ENCODE data around the gene PSMB11.

Gene PSMB11

DNA sequence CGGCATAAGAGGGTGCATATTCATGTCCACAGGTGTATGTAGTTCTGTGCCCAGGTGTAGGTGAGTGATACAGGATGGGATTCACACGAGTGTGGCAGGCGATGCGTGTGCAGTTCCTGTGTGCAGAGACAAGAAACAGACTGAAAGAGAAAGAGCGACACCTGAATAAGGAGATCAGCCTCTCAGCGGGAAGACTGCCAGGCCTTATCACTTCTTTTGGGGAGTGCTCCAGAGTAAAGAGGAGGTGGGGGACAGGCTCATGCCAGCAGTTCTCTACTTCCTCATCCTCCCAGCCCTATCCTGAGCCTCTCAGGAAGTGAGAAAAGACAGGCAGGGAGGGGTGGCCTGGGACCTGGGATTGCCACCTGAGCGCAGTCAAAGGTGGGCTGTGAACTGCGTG, 2.8 kb downstream of the PSMB11 start:
- no peak for DNase-seq

DNA sequence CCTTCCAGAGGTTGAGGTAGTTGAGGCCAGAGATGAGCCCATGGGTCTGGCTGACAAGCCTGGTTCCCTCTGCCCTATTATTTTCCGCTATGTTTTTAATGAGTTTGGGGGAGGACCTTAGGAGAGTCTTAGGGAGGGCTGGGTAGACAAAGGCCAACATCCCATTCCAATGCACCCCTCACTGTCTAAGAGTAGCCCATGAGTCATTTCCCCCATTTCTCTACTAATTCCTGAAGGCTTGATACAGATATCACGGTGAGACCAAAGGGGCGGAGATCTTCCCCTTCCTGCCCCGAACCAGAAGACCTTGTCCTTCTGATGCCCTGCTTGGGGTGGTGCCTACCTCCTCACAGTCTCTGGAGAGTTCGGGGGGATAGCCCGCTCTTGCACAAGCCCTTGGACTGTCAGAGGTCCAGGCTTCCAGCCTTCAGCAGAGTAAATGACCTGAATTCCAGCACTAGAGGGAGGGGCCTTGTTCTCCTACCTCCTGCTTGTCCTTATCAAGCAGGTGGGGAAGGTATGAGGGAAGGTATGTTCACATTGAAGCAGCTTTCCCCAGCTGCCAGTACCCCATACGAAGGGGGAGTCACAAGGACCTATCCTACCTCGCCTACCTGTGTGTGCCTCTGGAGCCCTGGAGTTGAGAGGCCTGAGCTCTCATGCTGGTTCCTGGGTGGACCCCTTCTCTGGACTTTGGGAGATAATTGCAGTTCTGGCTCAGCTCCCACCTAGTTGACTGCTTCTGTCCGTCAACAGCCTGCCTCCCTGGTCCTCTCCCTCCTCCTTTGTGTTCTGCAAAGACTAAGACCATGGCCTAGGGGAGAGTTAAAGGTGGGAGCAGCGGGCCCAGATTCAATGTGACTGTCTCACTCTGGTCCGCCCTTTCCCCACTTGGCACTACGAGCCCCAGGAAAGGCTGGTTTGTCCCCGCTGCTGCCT, 3.7 kb downstream of the PSMB11 start:
- DNase-seq: no peak

DNA sequence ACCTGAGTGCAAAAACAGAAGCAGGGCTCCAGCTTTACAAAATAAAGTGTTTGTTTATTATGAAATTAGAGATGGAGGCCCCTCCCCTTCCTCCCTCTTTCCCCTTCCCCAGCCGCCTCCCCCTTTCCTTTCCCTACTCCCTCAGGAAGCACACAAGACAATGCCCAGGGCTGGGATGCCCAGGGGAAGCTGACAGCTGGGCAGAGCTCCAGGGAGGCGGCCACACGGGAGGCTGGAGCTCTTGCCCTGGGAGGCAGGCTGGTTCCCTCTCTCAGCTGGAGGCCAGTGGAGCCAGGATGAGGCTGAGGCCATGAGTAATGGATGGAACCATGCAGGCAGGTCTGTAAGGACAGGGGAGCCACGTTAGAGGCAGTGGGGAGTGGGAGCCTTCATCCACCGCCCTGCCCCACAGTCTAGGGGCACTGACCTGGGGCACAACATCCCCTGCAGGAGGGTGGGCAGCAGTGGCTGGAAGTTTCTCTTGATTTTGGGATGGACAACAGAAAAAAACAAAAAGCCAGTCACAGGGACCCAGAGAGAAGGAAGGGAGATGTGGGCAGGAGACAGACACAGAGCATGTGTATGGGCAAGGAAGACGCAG, 5.1 kb downstream of the PSMB11 start:
- no peak for DNase-seq

DNA sequence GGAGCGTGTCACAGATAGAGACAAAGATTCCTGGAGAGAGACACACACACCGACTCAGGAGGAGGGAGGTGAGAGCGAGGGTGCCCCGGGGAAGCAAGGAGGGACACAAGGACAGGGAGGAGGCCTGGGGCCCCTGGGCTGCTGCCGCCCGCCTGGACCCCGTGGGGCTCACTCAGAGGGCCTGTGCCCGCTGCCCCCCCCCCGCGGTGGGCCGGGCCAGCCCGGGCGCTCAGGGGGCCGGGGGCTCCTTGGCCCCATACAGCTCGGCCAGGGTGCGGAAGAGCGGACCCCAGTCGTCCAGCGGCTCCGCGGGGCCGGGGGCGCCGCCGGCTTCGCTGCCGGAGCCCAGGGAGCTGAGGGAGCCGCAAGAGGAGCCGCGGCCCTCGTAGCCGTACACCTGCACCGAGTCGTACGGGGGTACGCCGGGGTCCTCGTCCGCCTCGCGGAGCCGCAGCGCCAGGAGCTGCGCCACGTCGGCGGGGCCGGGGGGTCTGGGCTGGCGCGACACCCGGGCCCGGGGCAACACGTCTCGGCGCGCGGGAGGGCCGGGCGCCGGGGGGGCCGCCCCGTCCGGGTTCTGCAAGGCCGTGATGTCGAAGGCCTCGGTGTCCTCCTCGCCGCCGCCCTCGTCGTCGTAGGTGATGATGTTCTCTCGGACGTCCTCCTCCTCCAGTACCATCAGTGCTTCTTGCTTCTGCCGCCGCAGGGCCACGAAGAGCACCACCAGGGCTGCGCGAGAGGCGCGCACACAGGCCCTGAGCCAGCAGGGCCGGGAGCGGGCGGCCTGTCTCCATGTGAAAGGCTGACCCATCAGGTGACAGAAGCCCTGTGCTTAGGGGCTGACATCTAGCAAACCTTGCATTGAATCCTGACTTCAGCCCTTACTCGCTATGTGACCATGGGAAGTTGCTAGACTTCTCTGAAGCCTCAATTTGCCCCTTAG, 6.0 kb downstream of the PSMB11 start:
- DNase-seq: no peak

DNA sequence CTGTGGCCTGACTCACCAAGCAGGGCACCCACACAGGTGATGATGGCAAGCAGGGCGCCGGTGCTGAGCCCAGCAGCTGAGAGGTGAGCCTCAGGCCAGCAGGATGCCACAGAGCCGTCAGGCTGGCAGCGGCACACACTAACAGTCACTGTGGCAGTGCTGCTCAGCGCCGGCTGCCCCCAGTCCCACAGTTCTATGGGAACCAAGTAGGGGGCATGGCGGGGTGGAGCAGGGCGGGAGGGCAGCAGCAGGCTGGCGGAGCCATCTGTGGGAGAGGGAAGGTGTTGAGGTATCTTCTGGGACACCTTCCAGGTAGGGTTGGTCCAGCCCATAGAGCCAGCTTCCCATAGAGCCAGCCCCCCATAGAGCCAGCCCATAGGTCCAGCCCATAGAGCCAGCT, 7.0 kb downstream of the PSMB11 start:
- DNase-seq: no peak

DNA sequence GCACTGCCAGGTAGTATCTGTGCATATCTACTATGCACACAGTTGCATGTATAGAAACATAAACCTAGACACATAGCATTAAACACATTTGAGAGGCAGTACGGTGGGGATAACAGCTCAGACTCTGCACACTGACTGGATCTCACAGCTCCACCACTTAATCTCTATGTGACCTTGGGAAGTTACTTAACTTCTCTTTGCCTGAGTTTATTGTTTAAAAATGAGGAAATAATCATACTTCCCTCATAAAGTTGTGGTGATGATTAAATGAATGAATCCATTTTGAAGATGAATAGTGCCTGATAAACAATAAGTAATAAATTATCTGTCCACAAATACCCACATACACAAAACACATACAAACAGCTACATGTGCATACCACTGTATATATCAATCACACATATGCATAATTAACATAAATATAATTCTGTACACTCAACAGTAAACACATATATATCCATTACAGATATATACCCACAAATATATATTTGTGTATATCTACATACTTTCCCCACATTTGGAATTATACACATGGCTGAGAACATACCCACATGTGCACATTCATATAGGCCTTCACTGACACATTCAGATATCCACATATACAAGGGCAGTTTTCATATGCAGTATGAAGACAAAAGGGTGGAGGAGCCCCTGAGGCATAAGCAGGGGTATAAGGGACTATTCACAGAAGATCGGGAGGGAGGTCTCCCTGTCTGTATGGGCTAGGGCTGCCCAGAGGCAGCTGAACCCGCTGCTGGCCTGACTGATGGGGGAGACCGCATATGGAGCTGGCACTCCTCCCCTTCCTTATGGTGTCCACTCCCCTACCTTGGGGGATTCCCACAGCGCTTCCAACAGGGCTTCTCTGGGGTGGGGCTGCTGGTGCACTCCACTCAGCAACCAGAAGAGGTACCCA, 9.4 kb downstream of the PSMB11 start:
- DNase-seq: no peak

DNA sequence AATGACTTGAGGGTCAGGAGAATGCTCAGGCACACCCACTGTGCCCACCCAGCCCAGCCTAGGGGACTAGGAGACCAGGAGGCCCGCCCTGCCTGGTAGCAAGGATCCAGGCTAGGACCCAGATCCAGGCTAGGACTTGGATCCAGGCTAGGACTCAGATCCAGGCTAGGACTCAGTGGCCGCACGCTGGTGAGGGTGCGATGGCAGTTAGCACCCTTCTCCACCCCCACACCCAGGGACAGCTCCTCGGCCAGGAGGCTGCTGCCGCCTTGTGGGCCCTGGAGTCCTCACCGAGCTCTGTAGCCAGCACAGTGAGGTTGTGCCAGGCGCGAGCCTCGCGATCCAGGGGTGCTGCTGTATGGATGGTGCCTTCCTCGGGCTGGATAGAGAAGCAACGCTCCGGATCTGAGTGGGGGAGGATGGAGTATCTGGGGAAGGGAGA, 10.2 kb downstream of the PSMB11 start:
- no peak for DNase-seq

DNA sequence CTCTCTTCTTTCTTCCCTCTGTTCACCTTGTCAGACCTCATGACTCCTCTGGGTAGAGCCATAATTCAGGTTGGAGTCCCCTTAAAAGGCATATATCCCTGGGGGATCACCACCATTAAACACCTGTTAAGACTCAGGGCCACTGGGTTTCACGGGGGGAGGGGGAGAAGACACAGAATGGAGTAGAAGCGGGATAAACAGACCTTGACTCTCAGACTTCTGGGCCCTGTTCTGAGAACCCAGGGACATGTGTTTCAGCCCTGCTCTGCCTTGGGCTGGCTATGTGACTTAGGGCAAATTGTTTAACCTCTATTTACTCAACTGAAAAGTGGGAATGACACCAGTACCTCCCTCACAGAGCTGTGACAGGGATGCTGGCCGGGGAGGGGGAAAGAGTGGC, 10.7 kb downstream of the PSMB11 start:
- DNase-seq: no peak

DNA sequence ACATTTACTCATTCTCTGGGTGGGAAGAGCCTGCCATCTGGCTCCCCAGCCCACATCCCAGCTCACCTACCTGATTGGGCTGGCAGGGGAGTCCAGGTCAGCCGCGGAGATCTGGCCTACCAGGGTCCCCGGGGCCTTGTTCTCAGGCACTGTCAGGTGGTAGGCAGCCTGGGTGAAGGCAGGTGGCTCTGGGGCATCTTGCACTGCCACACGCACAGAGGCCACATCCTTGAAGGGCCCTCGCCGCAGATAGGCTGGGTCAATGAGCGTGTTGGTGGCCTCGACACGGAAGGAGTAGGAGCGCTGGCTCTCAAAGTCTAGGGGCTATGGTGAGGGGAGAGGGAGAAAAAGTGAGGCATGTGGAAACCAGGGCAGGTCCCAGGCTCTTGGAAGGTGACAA, 11.4 kb downstream of the PSMB11 start:
- DNase-seq: no peak

DNA sequence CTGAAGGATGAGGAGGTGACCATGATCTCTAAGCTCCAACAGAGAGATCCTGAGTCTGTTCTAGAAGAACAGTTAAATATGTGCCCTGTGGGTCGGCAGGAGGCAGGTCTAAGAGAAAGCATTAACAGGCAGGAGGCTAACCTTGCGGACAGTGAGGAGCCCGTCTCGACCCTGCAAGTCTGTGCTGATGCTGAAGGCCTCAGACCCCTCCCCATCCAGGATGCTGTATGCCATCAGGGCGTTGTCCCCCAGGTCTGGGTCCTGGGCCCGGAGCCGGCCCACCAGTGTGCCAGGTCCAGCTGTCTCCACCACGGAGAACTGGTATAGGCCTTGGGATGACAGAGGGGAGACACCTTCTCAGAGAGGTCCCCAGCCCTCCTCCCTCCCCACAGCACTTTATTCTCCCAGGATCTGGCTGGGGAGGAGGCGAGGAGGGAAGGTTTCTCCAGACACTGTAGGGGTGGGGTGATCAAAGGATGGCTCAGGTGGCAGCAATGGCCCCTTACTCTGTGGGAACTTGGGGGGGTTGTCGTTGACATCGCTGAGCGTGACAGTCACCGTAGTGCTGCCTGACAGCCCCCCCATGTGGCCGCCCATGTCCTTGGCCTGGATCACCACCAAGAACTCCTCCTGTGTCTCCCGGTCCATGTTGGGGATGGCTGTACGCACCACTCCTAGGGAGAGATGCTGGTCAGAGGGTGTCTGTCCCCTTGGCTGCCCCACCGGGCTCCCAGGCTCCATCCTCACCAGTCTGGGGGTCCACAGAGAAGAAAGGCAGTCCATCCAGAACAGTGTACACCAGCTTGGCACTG, 12.2 kb downstream of the PSMB11 start:
- DNase-seq: no peak

DNA sequence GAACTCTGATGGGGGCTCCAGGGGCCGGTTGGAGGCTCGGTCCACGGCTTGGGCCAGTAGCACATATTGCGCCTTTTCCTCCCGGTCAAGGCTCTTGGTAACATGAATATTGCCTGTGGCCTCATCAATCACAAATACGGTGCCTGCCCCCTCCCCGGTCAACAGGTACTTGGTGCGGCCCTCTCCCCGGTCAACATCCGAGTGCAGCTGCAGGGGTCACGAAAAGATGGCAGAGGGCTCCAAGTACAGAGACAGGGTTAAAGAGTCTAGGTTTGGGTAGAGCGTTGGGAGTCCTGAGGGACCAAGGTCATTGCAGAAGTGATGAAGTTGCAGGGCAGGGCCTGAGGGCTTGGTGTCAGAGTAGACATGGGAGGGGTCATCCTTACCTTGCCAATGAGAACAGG, 13.1 kb downstream of the PSMB11 start:
- DNase-seq: no peak

DNA sequence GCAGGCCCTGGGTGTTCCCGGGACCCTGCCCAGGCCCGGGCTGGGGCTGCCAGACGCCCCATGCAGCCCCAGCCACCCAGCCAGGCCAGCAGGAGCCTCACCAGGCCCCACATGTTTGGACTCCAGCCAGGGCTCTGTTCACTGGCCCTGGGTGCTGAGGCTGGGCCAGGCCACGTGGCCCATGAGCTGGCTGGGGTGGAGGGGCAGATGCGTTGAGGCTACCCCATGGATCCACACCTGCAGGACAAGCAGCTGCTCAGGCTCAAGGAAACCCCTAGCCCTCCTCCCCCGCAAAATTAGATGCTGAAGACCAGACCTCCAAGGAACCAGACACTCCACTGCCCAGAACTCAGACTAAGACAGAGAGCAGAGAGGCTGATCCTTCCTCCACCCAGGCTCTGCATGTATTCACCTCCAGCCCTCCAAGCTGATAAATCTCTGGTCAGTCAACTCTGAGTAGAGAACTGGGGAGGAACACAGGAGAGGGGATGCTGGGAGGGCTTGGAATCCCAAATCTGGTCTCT, 13.7 kb downstream of the PSMB11 start:
- no peak for DNase-seq

DNA sequence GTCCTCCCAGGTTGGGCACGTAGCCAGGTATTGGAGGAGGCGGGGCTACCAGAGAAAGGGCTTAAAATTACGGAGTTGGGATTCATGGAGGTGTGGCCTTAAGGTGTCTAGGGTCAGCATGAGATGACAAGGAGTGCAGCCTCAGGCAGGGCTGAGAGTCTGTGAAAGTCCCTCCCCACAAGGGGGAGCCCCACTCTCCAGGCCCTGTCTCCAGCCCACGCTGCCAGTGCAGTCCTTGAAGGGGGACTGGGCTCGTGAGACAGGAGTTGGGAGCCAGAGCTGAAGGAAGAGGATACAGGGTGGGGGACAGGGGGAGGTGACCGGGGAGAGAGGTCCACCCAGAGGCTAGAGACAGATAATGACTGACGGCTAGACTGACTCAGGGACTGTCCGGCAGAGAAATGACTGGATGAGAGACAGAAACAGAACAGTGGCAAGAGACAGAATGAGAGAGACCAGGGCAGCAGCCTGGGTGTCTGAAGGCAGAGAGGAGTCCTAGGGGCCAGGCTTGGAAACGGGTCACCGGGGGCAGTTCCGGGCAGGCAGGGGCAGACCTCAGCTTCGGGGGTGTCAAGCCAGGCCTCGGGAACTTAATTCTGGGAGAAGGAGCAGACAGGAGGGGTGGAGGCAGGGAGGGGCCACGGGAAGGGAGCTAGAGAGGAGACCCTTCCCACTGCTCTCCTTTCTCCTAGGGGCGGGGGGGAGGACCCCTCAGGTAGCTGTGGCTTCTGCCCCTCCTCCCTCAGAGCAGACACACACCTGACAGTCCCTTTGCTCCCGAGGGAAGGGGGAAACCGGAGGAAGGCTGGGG, 14.3 kb downstream of the PSMB11 start:
- no peak for DNase-seq

DNA sequence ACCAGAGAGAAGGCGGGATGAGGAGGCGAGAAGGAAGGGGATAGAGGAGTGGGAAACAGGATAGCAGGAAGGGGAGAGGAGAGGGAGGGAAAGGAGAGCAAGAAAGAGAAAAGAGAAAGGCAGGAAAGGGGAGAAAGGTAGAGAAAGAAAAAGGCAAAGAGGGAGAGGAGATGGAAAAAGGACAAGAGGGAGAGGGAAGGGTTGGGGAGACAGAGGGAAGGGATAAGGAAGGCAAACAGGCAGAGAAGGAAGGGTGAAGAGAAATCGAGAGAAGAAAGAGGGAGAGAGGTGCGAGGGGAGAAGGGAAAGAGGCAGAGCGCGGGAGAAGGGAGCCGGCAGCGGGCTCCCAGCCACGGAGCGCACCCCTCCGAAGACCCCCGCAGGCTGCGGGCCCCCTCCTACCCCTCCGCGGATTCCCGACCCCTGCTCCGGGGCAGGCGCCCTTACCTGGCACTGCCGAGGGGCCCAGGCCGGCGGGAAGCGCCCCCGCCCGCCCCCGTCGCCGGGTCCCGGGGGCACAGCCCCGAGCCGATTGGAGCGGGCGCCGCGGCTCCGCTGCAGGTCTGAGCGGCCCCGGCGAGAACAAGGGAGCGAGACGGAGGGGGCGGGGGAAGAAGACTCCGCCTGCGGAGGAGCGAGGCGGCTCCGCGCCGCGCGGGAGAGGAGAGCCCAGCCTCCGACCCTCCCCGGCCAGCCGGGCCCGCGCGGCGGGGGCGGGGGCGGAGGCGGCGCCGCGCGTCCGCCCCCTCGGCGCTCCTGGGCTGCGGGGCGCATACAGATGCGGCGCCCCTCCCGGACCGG, 15.1 kb downstream of the PSMB11 start, which contains the start of gene CDH24:
Gene CDH24 (minus strand): TSS at position 565 of the 801 bp plus-strand sequence. CDS start 1,787 bp downstream, outside the sequence.
- DNase-seq: no peak

DNA sequence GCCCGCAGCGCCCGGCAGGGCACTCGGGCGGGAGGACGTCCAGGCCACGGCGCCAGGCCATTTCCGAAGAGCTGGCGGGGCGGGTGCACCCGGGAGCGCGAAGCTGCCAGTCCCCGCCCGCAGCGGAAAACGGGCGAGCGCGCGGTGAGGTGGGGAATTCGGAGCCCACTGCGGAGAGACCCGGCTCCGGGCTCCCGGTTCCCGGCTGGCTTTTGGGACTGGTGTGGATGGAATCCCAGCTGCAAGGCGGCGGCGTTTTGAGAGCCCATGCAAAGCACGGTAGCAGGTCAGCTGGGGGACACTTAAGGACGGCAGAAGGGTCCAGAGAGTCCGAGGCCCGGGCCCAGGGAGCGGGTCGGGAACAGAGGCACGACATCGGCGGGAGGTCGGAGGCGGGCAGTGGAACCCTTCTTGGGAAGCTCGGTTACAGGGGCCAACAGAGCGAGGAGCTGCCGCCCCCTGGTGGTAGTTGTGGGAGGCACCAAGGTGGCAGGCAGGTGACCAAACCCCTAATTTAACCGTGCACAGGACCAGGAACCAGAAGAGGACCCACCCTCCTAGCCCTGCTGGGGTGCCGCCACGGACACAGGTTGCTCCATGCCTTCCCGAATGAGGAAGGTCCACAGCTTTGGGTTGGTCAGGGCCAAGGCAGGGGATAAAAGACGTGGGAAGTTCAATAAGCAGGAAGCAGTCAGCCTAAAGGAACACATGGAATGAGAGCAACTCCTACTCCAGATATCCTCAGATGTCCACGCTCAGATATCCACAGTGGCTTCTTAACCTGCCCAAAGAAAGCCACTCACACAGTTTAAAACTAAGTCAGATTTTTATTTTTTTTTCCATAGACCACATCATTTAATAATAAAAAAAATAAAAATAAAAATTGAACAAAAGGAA, 16.0 kb downstream of the PSMB11 start:
- DNase-seq: no peak

DNA sequence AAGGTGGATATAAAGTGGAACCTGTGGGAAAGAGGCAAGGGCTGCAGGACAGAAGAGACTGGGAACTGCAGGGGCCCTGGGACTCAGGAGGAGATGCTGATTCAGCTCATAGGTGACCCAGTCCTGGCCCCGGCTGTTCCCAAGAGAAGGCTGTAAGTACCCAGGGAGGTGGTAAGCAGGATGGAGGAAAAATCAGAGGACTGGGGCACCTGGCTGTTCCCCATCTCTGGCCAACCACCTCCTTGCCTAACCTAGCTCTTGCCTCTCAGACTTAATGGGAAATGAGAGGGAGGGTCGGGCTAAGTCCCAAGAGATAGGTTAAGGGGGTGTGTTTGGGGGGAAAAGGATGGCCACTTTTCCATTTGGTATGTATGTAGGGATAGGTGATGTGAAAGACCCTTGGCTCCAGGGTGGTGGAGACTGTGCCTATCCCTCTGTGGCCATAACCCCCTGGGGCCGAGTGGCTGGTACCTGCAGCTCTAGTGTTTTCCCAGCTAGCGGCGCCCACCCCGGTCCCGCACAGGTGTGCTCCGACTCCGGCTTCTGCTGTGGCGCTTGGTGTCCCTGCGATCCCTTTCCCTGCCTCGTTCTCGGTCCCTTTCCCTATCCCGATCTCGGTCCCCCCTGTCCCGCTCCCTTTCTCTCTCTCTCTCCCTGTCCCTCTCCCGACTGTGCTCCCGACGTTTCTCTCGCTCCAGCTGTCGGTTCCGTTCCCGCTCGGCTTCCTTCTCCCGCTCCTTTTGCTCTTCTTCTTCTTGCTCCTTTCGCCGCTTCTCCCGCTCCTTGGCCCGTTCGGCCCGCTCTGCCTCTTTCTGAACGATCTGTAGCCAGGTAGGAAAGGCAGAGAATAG, 16.9 kb downstream of the PSMB11 start:
- DNase-seq: no peak
